ENCODE measurements around the gene LGALS14.

Gene LGALS14, protein sequence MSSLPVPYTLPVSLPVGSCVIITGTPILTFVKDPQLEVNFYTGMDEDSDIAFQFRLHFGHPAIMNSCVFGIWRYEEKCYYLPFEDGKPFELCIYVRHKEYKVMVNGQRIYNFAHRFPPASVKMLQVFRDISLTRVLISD

DNA sequence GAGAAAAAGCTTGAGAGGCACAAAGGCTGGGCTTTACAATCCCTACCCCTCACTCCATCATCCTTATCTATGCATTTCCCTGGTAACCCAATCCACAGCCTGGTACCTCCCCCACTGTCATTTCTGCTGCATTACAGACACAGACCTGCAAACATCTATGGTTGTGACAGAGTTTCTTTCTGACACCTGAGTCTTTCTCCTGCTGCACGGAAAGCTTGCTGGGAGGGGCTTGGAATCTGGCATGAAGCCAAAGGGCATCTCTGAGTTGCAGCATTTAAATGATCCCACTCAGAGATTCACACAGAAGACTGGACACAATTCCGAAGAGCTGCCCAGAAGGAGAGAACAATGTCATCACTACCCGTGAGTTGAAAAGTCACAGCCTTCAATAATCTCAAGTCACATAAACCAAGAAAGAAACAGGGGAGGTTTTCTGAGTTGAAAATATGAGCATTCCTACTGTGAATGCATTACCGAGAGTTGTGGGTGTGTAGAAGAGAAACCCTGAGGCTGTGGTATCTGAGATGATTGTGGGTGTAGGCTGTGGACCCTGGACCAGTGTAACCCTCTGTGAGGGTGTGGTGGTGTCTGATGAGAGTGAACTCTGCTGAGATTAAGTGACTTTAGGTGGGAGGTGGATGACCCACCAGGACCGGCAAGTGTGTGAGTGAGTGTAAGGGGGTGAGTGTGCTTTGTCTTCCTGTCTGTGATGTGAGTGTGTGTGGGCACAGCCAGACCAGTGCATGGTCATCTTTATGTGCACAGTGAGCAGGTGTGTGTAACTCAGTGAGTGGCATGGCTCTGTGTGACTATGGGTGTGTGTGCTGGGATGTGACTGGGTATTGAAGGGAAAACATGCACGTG is at the start of gene LGALS14:
Gene LGALS14, plus strand, starts transcription at position 301 of the 864 bp plus-strand sequence. Its CDS starts 48 bp downstream, at position 349.
- no peak for TF ChIP-seq EZH2 (IDR thresholded peaks at IDR 0.05; ENCODE audit: borderline replicate concordance, low read depth, low read length, severe bottlenecking)
- TF ChIP-seq, protein P1, sequence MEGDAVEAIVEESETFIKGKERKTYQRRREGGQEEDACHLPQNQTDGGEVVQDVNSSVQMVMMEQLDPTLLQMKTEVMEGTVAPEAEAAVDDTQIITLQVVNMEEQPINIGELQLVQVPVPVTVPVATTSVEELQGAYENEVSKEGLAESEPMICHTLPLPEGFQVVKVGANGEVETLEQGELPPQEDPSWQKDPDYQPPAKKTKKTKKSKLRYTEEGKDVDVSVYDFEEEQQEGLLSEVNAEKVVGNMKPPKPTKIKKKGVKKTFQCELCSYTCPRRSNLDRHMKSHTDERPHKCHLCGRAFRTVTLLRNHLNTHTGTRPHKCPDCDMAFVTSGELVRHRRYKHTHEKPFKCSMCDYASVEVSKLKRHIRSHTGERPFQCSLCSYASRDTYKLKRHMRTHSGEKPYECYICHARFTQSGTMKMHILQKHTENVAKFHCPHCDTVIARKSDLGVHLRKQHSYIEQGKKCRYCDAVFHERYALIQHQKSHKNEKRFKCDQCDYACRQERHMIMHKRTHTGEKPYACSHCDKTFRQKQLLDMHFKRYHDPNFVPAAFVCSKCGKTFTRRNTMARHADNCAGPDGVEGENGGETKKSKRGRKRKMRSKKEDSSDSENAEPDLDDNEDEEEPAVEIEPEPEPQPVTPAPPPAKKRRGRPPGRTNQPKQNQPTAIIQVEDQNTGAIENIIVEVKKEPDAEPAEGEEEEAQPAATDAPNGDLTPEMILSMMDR (IDR thresholded peaks at IDR 0.05; ENCODE audit: borderline replicate concordance, extremely low read depth, low read length, poor library complexity, severe bottlenecking), result no peak
- H2AFZ ChIP-seq (ENCODE audit: low read depth, low read length), result no peak within 1 kb of the TSS
- no peaks in the 10 kb centered on the region for H3K9me3 ChIP-seq (ENCODE audit: insufficient read depth, low read length, severe bottlenecking)
- DNase-seq, result no peak
- no peaks in the 10 kb centered on the region for H3K36me3 ChIP-seq (ENCODE audit: insufficient read depth, low read length)
- H3K79me2 ChIP-seq (ENCODE audit: insufficient read depth, low read length), result no peaks in the 10 kb centered on the region
- no peaks in the 10 kb centered on the region for H4K20me1 ChIP-seq (ENCODE audit: insufficient read depth, low read length)
- H3K4me1 ChIP-seq (ENCODE audit: insufficient read depth, low read length), result no peaks in the 10 kb centered on the region
- no peaks in the 10 kb centered on the region for H3K27me3 ChIP-seq (ENCODE audit: insufficient read depth, low read length, poor library complexity)
- no peak within 1 kb of the TSS for H3K4me3 ChIP-seq (ENCODE audit: low read depth in 1 of 2, low read length in 2 of 2)
- H3K9ac ChIP-seq (ENCODE audit: low read depth, low read length), result no peak within 1 kb of the TSS
- no peak for ATAC-seq (ENCODE audit: insufficient read depth, low read depth)
- no peak within 1 kb of the TSS for H3K4me2 ChIP-seq (ENCODE audit: insufficient read depth, low read length)
- no peak within 1 kb of the TSS for H3K27ac ChIP-seq (ENCODE audit: low read length)

DNA sequence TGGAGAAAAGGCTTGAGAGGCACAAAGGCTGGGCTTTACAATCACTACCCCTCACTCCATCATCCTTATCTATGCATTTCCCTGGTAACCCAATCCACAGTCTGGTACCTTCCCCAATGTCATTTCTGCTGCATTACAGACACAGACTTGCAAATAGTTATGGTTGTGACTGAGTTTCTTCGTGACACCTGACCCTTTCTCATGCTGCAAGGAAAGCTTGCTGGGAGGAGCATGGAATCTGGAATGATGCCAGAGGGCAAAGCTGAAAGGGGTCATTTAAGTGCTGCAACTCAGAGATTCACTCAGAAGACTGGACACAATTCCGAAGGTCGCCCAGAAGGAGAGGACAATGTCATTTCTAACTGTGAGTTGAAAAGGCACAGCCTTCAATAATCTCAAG is 48.7 kb upstream of the LGALS14 start, which contains the start of gene LGALS16:
Gene LGALS16, plus strand, starts transcription at position 301 of the 400 bp plus-strand sequence. Its CDS starts 49 bp downstream, at position 350.
- TF ChIP-seq, protein P1 (IDR thresholded peaks at IDR 0.05; ENCODE audit: borderline replicate concordance, extremely low read depth, low read length, poor library complexity, severe bottlenecking), result no peak
- no peak for TF ChIP-seq EZH2 (IDR thresholded peaks at IDR 0.05; ENCODE audit: borderline replicate concordance, low read depth, low read length, severe bottlenecking)
- H3K79me2 ChIP-seq (ENCODE audit: insufficient read depth, low read length), result no peaks in the 10 kb centered on the region
- no peaks in the 10 kb centered on the region for H3K9me3 ChIP-seq (ENCODE audit: insufficient read depth, low read length, severe bottlenecking)
- H3K36me3 ChIP-seq (ENCODE audit: insufficient read depth, low read length), result no peaks in the 10 kb centered on the region
- no peak for DNase-seq
- no peak within 1 kb of the TSS for H3K27ac ChIP-seq (ENCODE audit: low read length)
- H2AFZ ChIP-seq (ENCODE audit: low read depth, low read length), result no peak within 1 kb of the TSS
- H3K9ac ChIP-seq (ENCODE audit: low read depth, low read length), result no peak within 1 kb of the TSS
- H3K27me3 ChIP-seq (ENCODE audit: insufficient read depth, low read length, poor library complexity), result no peaks in the 10 kb centered on the region
- no peaks in the 10 kb centered on the region for H3K4me1 ChIP-seq (ENCODE audit: insufficient read depth, low read length)
- no peak within 1 kb of the TSS for H3K4me2 ChIP-seq (ENCODE audit: insufficient read depth, low read length)
- H3K4me3 ChIP-seq (ENCODE audit: low read depth in 1 of 2, low read length in 2 of 2), result no peak within 1 kb of the TSS
- H4K20me1 ChIP-seq (ENCODE audit: insufficient read depth, low read length), result no peaks in the 10 kb centered on the region
- ATAC-seq (ENCODE audit: insufficient read depth, low read depth), result no peak

DNA sequence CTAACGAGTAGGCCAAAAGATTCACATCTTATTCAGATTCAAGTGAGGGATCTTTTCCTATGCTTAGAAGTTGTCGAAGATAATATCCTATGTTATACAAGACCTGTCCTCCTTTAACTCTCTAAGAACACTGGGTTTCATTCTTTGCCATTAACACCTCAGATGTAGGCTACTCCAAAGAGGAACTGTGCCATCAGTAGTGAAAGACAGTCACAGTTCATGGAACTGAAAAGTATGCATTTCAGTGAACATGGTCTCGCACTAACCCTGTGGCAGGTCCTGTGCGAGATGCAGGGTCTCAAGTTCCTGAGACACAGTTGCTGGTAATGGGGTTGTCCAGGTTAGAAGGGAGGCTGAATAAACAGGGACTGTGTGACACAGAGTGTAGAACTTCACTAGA is 44.5 kb upstream of the LGALS14 start:
- H2AFZ ChIP-seq (ENCODE audit: low read depth, low read length), result no peak overlapping the region
- DNase-seq (no peak), ATAC-seq (ENCODE audit: insufficient read depth, low read depth) (no peak)
- TF ChIP-seq, protein P1 (IDR thresholded peaks at IDR 0.05; ENCODE audit: borderline replicate concordance, extremely low read depth, low read length, poor library complexity, severe bottlenecking), result no peak
- TF ChIP-seq EZH2 (IDR thresholded peaks at IDR 0.05; ENCODE audit: borderline replicate concordance, low read depth, low read length, severe bottlenecking), result no peak
- no peak overlapping the region for H3K27ac ChIP-seq (ENCODE audit: low read length)
- H3K9me3 ChIP-seq (ENCODE audit: insufficient read depth, low read length, severe bottlenecking), result no peaks in the 10 kb centered on the region
- H3K4me3 ChIP-seq (ENCODE audit: low read depth in 1 of 2, low read length in 2 of 2), result no peak overlapping the region
- no peak overlapping the region for H3K9ac ChIP-seq (ENCODE audit: low read depth, low read length)
- H4K20me1 ChIP-seq (ENCODE audit: insufficient read depth, low read length), result no peaks in the 10 kb centered on the region
- no peaks in the 10 kb centered on the region for H3K4me1 ChIP-seq (ENCODE audit: insufficient read depth, low read length)
- H3K27me3 ChIP-seq (ENCODE audit: insufficient read depth, low read length, poor library complexity), result no peaks in the 10 kb centered on the region
- no peak overlapping the region for H3K4me2 ChIP-seq (ENCODE audit: insufficient read depth, low read length)
- H3K79me2 ChIP-seq (ENCODE audit: insufficient read depth, low read length), result no peaks in the 10 kb centered on the region
- no peaks in the 10 kb centered on the region for H3K36me3 ChIP-seq (ENCODE audit: insufficient read depth, low read length)
